Neural progenitor cell (in vitro differentiated cells): Measurements from ENCODE around the gene SGO2. TPM values are rescaled to one million over a fixed set of nuclear protein-coding genes. Genes with fewer than 3 reads are reported as not detected.

Experiments used
- DNase-seq: peaks from one replicate; pipeline ENCODE4 v3.0.0-alpha.2; 2016; ENCODE audit warnings: low spot score
- H2AFZ ChIP-seq: fragments of 200-600 bp; sonication (generic); replicated peaks from 2 replicates; pipeline ENCODE4 v1.6.1; 2016; ENCODE audit warnings: antibody characterized with exemption
- H3F3A ChIP-seq: fragments of 200-600 bp; sonication (generic); 2 replicates; pipeline ENCODE4 v1.6.1; 2016; ENCODE audit warnings: antibody characterized with exemption, low read depth
- H3K27ac ChIP-seq: fragments of 200-600 bp; sonication (generic); 2 replicates; pipeline ENCODE4 v1.5.1; 2016; ENCODE audit warnings: mild to moderate bottlenecking
- H3K27me3 ChIP-seq: fragments of 200-600 bp; sonication (generic); 2 replicates; pipeline ENCODE4 v1.6.1; 2016; ENCODE audit warnings: mild to moderate bottlenecking, moderate library complexity
- H3K36me3 ChIP-seq: fragments of 200-600 bp; sonication (generic); 2 replicates; pipeline ENCODE4 v1.5.1; 2016
- H3K4me1 ChIP-seq: fragments of 200-600 bp; sonication (generic); 2 replicates; pipeline ENCODE4 v1.6.1; 2016; ENCODE audit warnings: mixed run types
- H3K4me2 ChIP-seq: fragments of 200-600 bp; sonication (generic); 2 replicates; pipeline ENCODE4 v1.6.1; 2016
- H3K4me3 ChIP-seq: fragments of 200-600 bp; sonication (generic); 2 replicates; pipeline ENCODE4 v1.5.1; 2016
- H3K79me2 ChIP-seq: fragments of 200-600 bp; sonication (generic); 2 replicates; pipeline ENCODE4 v1.6.1; 2016; ENCODE audit warnings: low read depth
- H3K9ac ChIP-seq: fragments of 200-600 bp; sonication (generic); 2 replicates; pipeline ENCODE4 v1.6.1; 2016
- H3K9me3 ChIP-seq: fragments of 200-600 bp; sonication (generic); 2 replicates; pipeline ENCODE4 v1.5.1; 2016; ENCODE audit warnings: low read depth
- H4K20me1 ChIP-seq: fragments of 200-600 bp; sonication (generic); 2 replicates; pipeline ENCODE4 v1.6.1; 2016; ENCODE audit warnings: low read depth
- H3K27ac Mint-ChIP-seq: 3 replicates; pipeline ENCODE4 v1.8.0; 2021; ENCODE audit warnings: mixed read lengths
- H3K27me3 Mint-ChIP-seq: 2 replicates; pipeline ENCODE4 v1.8.0; 2022; ENCODE audit warnings: low read depth, mild to moderate bottlenecking, inconsistent platforms, moderate library complexity, mixed read lengths; ENCODE audit not compliant: insufficient read depth
- H3K36me3 Mint-ChIP-seq: 3 replicates; pipeline ENCODE4 v1.8.0; 2021; ENCODE audit warnings: mixed read lengths
- H3K4me1 Mint-ChIP-seq: 3 replicates; pipeline ENCODE4 v1.8.0; 2021; ENCODE audit warnings: mixed read lengths
- H3K4me3 Mint-ChIP-seq: 3 replicates; pipeline ENCODE4 v1.8.0; 2021; ENCODE audit warnings: mild to moderate bottlenecking, moderate library complexity, mixed read lengths
- H3K9me3 Mint-ChIP-seq: 3 replicates; pipeline ENCODE4 v1.8.0; 2020; ENCODE audit warnings: mixed read lengths
- CTCF ChIP-seq: fragments of 200-600 bp; sonication (generic); IDR thresholded peaks from 2 replicates; pipeline ENCODE4 v1.5.1; 2017; ENCODE audit warnings: antibody characterized with exemption, mild to moderate bottlenecking
- EZH2 ChIP-seq: fragments of 200-600 bp; sonication (generic); IDR thresholded peaks from 2 replicates; pipeline ENCODE4 v1.6.1; 2017; ENCODE audit warnings: antibody characterized with exemption, mild to moderate bottlenecking, moderate library complexity
- EZH2phosphoT487 ChIP-seq: fragments of 200-600 bp; sonication (generic); IDR thresholded peaks from 2 replicates; pipeline ENCODE4 v1.6.1; 2017; ENCODE audit warnings: antibody characterized with exemption
- total RNA-seq: library from RNA; depleted of rRNA; stranded (reverse); fragments of >200 nt; gene quantifications from 2 replicates; pipeline ENCODE4 v1.2.3, GENCODE V29; 2015; ENCODE audit warnings: low replicate concordance

The SGO2 gene
- total RNA-seq, 1 donor from 2014 or later: 83.8 TPM

GRCh38 chr2:200525066-200525465 is 941 bp upstream of the SGO2 start:
- peaks cover 16% of the 10 kb centered on the region for H3K4me1 Mint-ChIP-seq
- Histone ChIP-seq H2AFZ (no peak overlapping the region), H3K4me3 (no peak overlapping the region), H3K36me3 (no peaks in the 10 kb centered on the region), H3K4me2 (no peak overlapping the region), H3K27me3 (peaks cover 49% of the 10 kb centered on the region), H3K27ac (no peak overlapping the region), H3F3A (peaks cover 7% of the 10 kb centered on the region), H3K4me1 (peaks cover 12% of the 10 kb centered on the region), H3K9ac (no peak overlapping the region), H3K9me3 (no peaks in the 10 kb centered on the region), H4K20me1 (peaks cover 10% of the 10 kb centered on the region), H3K79me2 (peaks cover 39% of the 10 kb centered on the region)
- no peaks in the 10 kb centered on the region for H3K36me3 Mint-ChIP-seq
- DNase-seq: no peak
- H3K27ac Mint-ChIP-seq: no peak overlapping the region
- no peaks in the 10 kb centered on the region for H3K27me3 Mint-ChIP-seq
- TF ChIP-seq EZH2: no peak
- TF ChIP-seq EZH2phosphoT487: no peak
- TF ChIP-seq CTCF: no peak
- H3K9me3 Mint-ChIP-seq: no peaks in the 10 kb centered on the region
- no peak overlapping the region for H3K4me3 Mint-ChIP-seq

GRCh38 chr2:200525551-200525881 is 491 bp upstream of the SGO2 start:
- Histone ChIP-seq H4K20me1 (peaks cover 10% of the 10 kb centered on the region), H3K4me1 (peaks cover 12% of the 10 kb centered on the region), H3K4me2 (peak overlapping the region; percentile 95), H3F3A (peaks cover 7% of the 10 kb centered on the region), H2AFZ (peak overlapping the region; percentile 75), H3K36me3 (no peaks in the 10 kb centered on the region), H3K27ac (no peak overlapping the region), H3K27me3 (peaks cover 44% of the 10 kb centered on the region), H3K4me3 (peak overlapping the region; percentile 72), H3K9me3 (no peaks in the 10 kb centered on the region), H3K9ac (no peak overlapping the region), H3K79me2 (peaks cover 43% of the 10 kb centered on the region)
- TF ChIP-seq EZH2phosphoT487 (no peak), EZH2 (no peak), CTCF (no peak)
- Mint-ChIP-seq H3K27ac (no peak overlapping the region), H3K4me1 (peaks cover 16% of the 10 kb centered on the region), H3K27me3 (no peaks in the 10 kb centered on the region), H3K4me3 (peak overlapping the region; percentile 95), H3K36me3 (no peaks in the 10 kb centered on the region), H3K9me3 (no peaks in the 10 kb centered on the region)
- no peak for DNase-seq

- TF ChIP-seq CTCF: no peak
- no peak for TF ChIP-seq EZH2
- no peak for TF ChIP-seq EZH2phosphoT487
- no peak for DNase-seq
- Histone ChIP-seq H3K9me3 (no peaks in the 10 kb centered on the region), H3K9ac (no peak overlapping the region), H3K27ac (no peak overlapping the region), H3K4me3 (no peak overlapping the region), H4K20me1 (peaks cover 17% of the 10 kb centered on the region), H3K4me1 (peaks cover 12% of the 10 kb centered on the region), H3K79me2 (peaks cover 65% of the 10 kb centered on the region), H3F3A (peaks cover 7% of the 10 kb centered on the region), H3K27me3 (peaks cover 17% of the 10 kb centered on the region), H3K36me3 (no peaks in the 10 kb centered on the region), H3K4me2 (no peak overlapping the region), H2AFZ (no peak overlapping the region)
- H3K4me1 Mint-ChIP-seq: peaks cover 16% of the 10 kb centered on the region
- H3K36me3 Mint-ChIP-seq: no peaks in the 10 kb centered on the region
- no peak overlapping the region for H3K27ac Mint-ChIP-seq
- H3K4me3 Mint-ChIP-seq: no peak overlapping the region
- H3K27me3 Mint-ChIP-seq: no peaks in the 10 kb centered on the region
- H3K9me3 Mint-ChIP-seq: no peaks in the 10 kb centered on the region
Observed at GRCh38 chr2:200528228-200528627, 2.2 kb downstream of the SGO2 start.

GRCh38 chr2:200533754-200534153 is 7.7 kb downstream of the SGO2 start:
- Mint-ChIP-seq H3K9me3 (no peaks in the 10 kb centered on the region), H3K27ac (no peak overlapping the region), H3K4me3 (no peak overlapping the region), H3K27me3 (no peaks in the 10 kb centered on the region), H3K36me3 (no peaks in the 10 kb centered on the region), H3K4me1 (no peaks in the 10 kb centered on the region)
- no peaks in the 10 kb centered on the region for H3K4me1 ChIP-seq
- H3K79me2 ChIP-seq: peaks cover 44% of the 10 kb centered on the region
- no peaks in the 10 kb centered on the region for H3K27me3 ChIP-seq
- no peak overlapping the region for H3K4me2 ChIP-seq
- no peak overlapping the region for H3K9ac ChIP-seq
- no peak overlapping the region for H2AFZ ChIP-seq
- no peak for TF ChIP-seq EZH2
- peaks cover 7% of the 10 kb centered on the region for H4K20me1 ChIP-seq
- no peaks in the 10 kb centered on the region for H3F3A ChIP-seq
- H3K27ac ChIP-seq: no peak overlapping the region
- no peaks in the 10 kb centered on the region for H3K9me3 ChIP-seq
- peaks cover 9% of the 10 kb centered on the region for H3K36me3 ChIP-seq
- no peak for DNase-seq
- H3K4me3 ChIP-seq: no peak overlapping the region
